Measurements from ENCODE around the gene RD3L. TPM values are rescaled to one million over a fixed set of nuclear protein-coding genes. Genes with fewer than 3 reads are reported as not detected.

The RD3L gene
- total RNA-seq, 2 donors from 2014 or later: not detected

GRCh38 chr14:103941462-103941861 is 867 bp downstream of the RD3L start:
- no peaks in the 10 kb centered on the region for H3K4me1 ChIP-seq (ENCODE audit: control insufficient read depth, insufficient read depth, low read length)
- H3K4me3 ChIP-seq (ENCODE audit: low read length): no peak overlapping the region
- H3K27ac ChIP-seq (ENCODE audit: low read depth, low read length): no peak overlapping the region
- H3K4me1 Mint-ChIP-seq: peaks cover 2% of the 10 kb centered on the region
- H3K9ac ChIP-seq (ENCODE audit: extremely low read depth, low read length, poor library complexity, severe bottlenecking): no peak overlapping the region
- 86 to 93% methylated on average over 3 to 7 of the region's 7 CpGs for WGBS, 2 experiments (ENCODE audit: insufficient coverage in 1 of 2, insufficient read length in 1 of 2)
- no peaks in the 10 kb centered on the region for H3K36me3 ChIP-seq (ENCODE audit: control insufficient read depth, insufficient read depth, low read length)
- H3K27me3 ChIP-seq (ENCODE audit: control insufficient read depth, insufficient read depth, low read length, poor library complexity, severe bottlenecking): peaks cover 20% of the 10 kb centered on the region
- no peak for TF ChIP-seq CTCF (conservative IDR thresholded peaks at IDR 0.05)
- no peak overlapping the region for H3K4me3 Mint-ChIP-seq
- no peak overlapping the region for H3K27ac Mint-ChIP-seq
- H3K9me3 Mint-ChIP-seq: peaks cover under 1% of the 10 kb centered on the region
- H3K27me3 Mint-ChIP-seq (ENCODE audit: insufficient read depth): peaks cover 17% of the 10 kb centered on the region
- H3K36me3 Mint-ChIP-seq (ENCODE audit: low read depth): no peaks in the 10 kb centered on the region
- DNase-seq: no peak
- H3K9me3 ChIP-seq (ENCODE audit: control insufficient read depth, low read length): peaks cover 2% of the 10 kb centered on the region

GRCh38 chr14:103935102-103935501 is 7.2 kb downstream of the RD3L start:
- no peak overlapping the region for H3K27ac ChIP-seq (ENCODE audit: low read depth, low read length)
- Mint-ChIP-seq H3K4me1 (peaks cover 2% of the 10 kb centered on the region), H3K4me3 (no peak overlapping the region), H3K36me3 (ENCODE audit: low read depth) (no peaks in the 10 kb centered on the region), H3K27ac (no peak overlapping the region), H3K27me3 (ENCODE audit: insufficient read depth) (no peaks in the 10 kb centered on the region), H3K9me3 (no peaks in the 10 kb centered on the region)
- TF ChIP-seq CTCF (conservative IDR thresholded peaks at IDR 0.05): no peak
- H3K4me1 ChIP-seq (ENCODE audit: control insufficient read depth, insufficient read depth, low read length): no peaks in the 10 kb centered on the region
- no peak overlapping the region for H3K4me3 ChIP-seq (ENCODE audit: low read length)
- H3K9me3 ChIP-seq (ENCODE audit: control insufficient read depth, low read length): no peaks in the 10 kb centered on the region
- 75 to 93% methylated on average over 2 of the region's 2 CpGs for WGBS, 2 experiments (ENCODE audit: insufficient coverage in 1 of 2, insufficient read length in 1 of 2)
- H3K27me3 ChIP-seq (ENCODE audit: control insufficient read depth, insufficient read depth, low read length, poor library complexity, severe bottlenecking): no peaks in the 10 kb centered on the region
- H3K36me3 ChIP-seq (ENCODE audit: control insufficient read depth, insufficient read depth, low read length): no peaks in the 10 kb centered on the region
- H3K9ac ChIP-seq (ENCODE audit: extremely low read depth, low read length, poor library complexity, severe bottlenecking): no peak overlapping the region
- no peak for DNase-seq

- no peaks in the 10 kb centered on the region for H3K27me3 ChIP-seq (ENCODE audit: control insufficient read depth, insufficient read depth, low read length, poor library complexity, severe bottlenecking)
- H3K4me3 ChIP-seq (ENCODE audit: low read length): no peak overlapping the region
- no peaks in the 10 kb centered on the region for H3K4me1 ChIP-seq (ENCODE audit: control insufficient read depth, insufficient read depth, low read length)
- no peak for TF ChIP-seq CTCF (conservative IDR thresholded peaks at IDR 0.05)
- H3K9me3 Mint-ChIP-seq: no peaks in the 10 kb centered on the region
- no peak for DNase-seq
- H3K36me3 ChIP-seq (ENCODE audit: control insufficient read depth, insufficient read depth, low read length): no peaks in the 10 kb centered on the region
- no peak overlapping the region for H3K4me3 Mint-ChIP-seq
- H3K9me3 ChIP-seq (ENCODE audit: control insufficient read depth, low read length): no peaks in the 10 kb centered on the region
- H3K4me1 Mint-ChIP-seq: peaks cover 2% of the 10 kb centered on the region
- H3K36me3 Mint-ChIP-seq (ENCODE audit: low read depth): no peaks in the 10 kb centered on the region
- no peak overlapping the region for H3K27ac Mint-ChIP-seq
- H3K9ac ChIP-seq (ENCODE audit: extremely low read depth, low read length, poor library complexity, severe bottlenecking): no peak overlapping the region
- 95 to 97% methylated on average over 8 to 11 of the region's 11 CpGs for WGBS, 2 experiments (ENCODE audit: insufficient coverage in 1 of 2, insufficient read length in 1 of 2)
- H3K27me3 Mint-ChIP-seq (ENCODE audit: insufficient read depth): peaks cover 3% of the 10 kb centered on the region
- no peak overlapping the region for H3K27ac ChIP-seq (ENCODE audit: low read depth, low read length)
Observed at GRCh38 chr14:103932791-103933490, 9.4 kb downstream of the RD3L start.

Data from endodermal cell (in vitro differentiated cells).